ENCODE measurements around the gene WBP1.

WBP1 gene

DNA sequence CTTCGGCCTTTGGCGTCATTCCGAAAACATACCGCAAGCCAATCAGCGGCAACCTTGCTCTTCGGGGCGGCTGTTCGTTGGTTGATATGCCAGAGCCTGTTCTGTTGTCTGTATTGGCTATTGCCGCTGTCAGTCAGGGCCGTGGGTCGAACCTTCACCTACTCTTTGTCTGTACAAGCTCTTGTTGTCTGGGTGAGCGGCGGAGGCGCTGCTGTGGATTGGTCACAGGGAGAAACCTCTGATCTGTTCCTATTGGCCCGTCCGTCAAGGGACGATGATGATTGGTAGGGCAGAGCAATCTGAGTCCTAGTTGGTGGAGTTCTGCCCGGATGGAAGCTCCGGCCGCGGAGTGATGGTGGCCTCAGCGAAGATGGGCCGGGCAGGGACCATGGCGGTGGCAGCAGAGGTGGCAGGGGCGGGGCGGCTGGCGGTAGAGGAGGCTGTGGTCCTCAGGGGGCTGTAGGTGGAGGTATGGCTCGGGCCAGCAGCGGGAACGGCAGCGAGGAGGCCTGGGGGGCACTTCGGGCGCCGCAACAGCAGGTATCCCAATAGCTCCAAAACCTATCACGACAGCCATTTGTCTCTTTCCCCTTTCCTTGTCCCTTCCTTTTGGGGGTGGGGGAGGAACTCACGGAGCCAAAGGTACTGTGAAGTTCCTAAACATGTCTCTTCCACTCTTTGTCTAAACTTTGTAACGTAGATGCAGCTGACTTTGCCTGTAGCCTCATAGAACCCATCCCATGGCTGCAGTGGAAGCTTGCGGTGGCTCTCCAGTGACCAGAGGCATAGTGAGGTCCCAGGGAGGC is at the start of gene WBP1:
TSS of gene WBP1 (plus strand) at position 307 of the 806 bp plus-strand sequence. CDS start at position 472, 165 bp downstream.
- Histone ChIP-seq H3K4me3 (ENCODE audit: low read depth, low read length, poor library complexity, severe bottlenecking) (peak within 1 kb of the TSS; percentile 80), H2AFZ (ENCODE audit: low read length) (no peak within 1 kb of the TSS), H3K79me2 (ENCODE audit: insufficient read depth, low read length) (no peaks in the 10 kb centered on the region), H3K36me3 (ENCODE audit: insufficient read depth, low read length) (peaks cover 28% of the 10 kb centered on the region; the same call in 1 of the 2 replicates), H3K9ac (ENCODE audit: low read length) (peak within 1 kb of the TSS; percentile 97), H3K27ac (ENCODE audit: low read depth, low read length, poor library complexity, severe bottlenecking) (peak within 1 kb of the TSS; percentile 92), H4K20me1 (ENCODE audit: insufficient read depth, low read length) (no peaks in the 10 kb centered on the region), H3F3A (ENCODE audit: insufficient read depth, low read length) (no peaks in the 10 kb centered on the region), H3K4me2 (ENCODE audit: low read length) (peak within 1 kb of the TSS; percentile 99), H3K27me3 (ENCODE audit: insufficient read depth, low read length) (no peaks in the 10 kb centered on the region), H3K4me1 (ENCODE audit: insufficient read depth, low read length, severe bottlenecking) (peaks cover 42% of the 10 kb centered on the region), H3K9me2 (ENCODE audit: low read depth, low read length) (no peaks in the 10 kb centered on the region), H3K9me3 (ENCODE audit: low read length) (no peaks in the 10 kb centered on the region)
- TF ChIP-seq EZH2 (IDR thresholded peaks at IDR 0.05; ENCODE audit: borderline replicate concordance, low read length): no peak
- TF ChIP-seq, protein P1, sequence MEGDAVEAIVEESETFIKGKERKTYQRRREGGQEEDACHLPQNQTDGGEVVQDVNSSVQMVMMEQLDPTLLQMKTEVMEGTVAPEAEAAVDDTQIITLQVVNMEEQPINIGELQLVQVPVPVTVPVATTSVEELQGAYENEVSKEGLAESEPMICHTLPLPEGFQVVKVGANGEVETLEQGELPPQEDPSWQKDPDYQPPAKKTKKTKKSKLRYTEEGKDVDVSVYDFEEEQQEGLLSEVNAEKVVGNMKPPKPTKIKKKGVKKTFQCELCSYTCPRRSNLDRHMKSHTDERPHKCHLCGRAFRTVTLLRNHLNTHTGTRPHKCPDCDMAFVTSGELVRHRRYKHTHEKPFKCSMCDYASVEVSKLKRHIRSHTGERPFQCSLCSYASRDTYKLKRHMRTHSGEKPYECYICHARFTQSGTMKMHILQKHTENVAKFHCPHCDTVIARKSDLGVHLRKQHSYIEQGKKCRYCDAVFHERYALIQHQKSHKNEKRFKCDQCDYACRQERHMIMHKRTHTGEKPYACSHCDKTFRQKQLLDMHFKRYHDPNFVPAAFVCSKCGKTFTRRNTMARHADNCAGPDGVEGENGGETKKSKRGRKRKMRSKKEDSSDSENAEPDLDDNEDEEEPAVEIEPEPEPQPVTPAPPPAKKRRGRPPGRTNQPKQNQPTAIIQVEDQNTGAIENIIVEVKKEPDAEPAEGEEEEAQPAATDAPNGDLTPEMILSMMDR (IDR thresholded peaks at IDR 0.05; ENCODE audit: low read length): no peak

DNA sequence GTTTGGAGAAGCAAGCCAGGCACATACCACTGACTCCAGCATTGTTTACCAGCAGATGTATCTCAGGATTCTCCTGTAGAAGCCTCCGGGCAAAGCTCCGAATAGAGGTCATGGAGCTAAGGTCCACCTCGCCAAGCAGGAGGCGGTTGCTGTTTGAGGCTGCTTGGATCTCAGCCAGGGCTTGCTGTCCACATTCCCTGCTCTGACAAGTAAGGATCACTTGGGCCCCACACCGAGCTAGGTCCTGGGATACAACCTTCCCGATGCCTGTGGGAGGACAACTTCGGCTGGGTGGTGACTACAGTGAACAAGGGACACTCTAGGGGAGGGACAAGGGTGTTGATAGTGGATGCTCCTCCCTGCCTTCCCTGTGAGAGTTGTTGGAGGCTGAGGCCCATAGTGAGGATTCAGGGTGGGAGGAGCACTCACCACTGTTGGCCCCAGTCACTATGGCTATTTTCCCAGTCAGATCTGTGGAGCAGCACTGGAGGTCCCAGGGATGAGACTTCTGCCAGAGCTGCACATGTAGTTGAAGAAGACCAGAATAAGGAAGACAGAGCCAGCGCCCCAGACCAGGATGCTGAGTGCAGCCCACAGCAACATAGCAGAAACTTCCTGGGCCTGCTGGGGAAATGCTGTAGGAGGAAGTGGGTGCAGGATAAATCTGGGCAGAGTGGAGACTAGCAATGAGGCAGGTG is 45.1 kb upstream of the WBP1 start:
- no peak overlapping the region for H2AFZ ChIP-seq (ENCODE audit: low read length)
- H3K4me3 ChIP-seq (ENCODE audit: low read depth, low read length, poor library complexity, severe bottlenecking): no peak overlapping the region
- no peak overlapping the region for H3K27ac ChIP-seq (ENCODE audit: low read depth, low read length, poor library complexity, severe bottlenecking)
- no peaks in the 10 kb centered on the region for H3F3A ChIP-seq (ENCODE audit: insufficient read depth, low read length)
- no peaks in the 10 kb centered on the region for H3K79me2 ChIP-seq (ENCODE audit: insufficient read depth, low read length)
- no peak overlapping the region for H3K9ac ChIP-seq (ENCODE audit: low read length)
- peaks cover 13% of the 10 kb centered on the region; the same call in 1 of the 2 replicates for H3K27me3 ChIP-seq (ENCODE audit: insufficient read depth, low read length)
- H3K4me2 ChIP-seq (ENCODE audit: low read length): no peak overlapping the region
- no peaks in the 10 kb centered on the region for H3K9me3 ChIP-seq (ENCODE audit: low read length)
- no peak for TF ChIP-seq EZH2 (IDR thresholded peaks at IDR 0.05; ENCODE audit: borderline replicate concordance, low read length)
- TF ChIP-seq, protein P1 (IDR thresholded peaks at IDR 0.05; ENCODE audit: low read length): no peak
- no peaks in the 10 kb centered on the region for H4K20me1 ChIP-seq (ENCODE audit: insufficient read depth, low read length)
- no peaks in the 10 kb centered on the region for H3K4me1 ChIP-seq (ENCODE audit: insufficient read depth, low read length, severe bottlenecking)
- no peaks in the 10 kb centered on the region for H3K36me3 ChIP-seq (ENCODE audit: insufficient read depth, low read length)
- no peaks in the 10 kb centered on the region for H3K9me2 ChIP-seq (ENCODE audit: low read depth, low read length)

DNA sequence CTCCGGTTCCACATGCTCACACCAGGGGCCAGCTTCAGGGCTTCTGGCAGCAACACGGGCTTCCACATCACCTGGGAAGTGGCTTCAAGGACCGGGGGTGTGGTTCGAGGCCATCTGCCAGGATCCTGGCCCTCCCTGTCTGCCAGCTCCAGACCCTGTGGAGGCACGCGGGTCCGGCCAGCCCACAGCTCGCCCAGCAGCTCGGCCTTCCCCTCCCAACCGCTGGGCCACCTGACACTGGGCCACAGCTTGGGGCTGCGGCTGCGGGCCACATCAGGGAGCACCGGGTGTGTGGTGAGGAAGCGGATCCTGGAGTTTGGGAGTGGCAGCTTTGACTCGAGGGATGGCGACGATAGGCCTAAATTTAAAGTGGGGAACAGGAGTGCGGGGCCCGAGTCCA is 43.8 kb upstream of the WBP1 start:
- no peak overlapping the region for H3K27ac ChIP-seq (ENCODE audit: low read depth, low read length, poor library complexity, severe bottlenecking)
- H3K4me1 ChIP-seq (ENCODE audit: insufficient read depth, low read length, severe bottlenecking): peaks cover 4% of the 10 kb centered on the region
- no peaks in the 10 kb centered on the region for H3K36me3 ChIP-seq (ENCODE audit: insufficient read depth, low read length)
- no peaks in the 10 kb centered on the region for H3K9me2 ChIP-seq (ENCODE audit: low read depth, low read length)
- no peaks in the 10 kb centered on the region for H4K20me1 ChIP-seq (ENCODE audit: insufficient read depth, low read length)
- H3K4me3 ChIP-seq (ENCODE audit: low read depth, low read length, poor library complexity, severe bottlenecking): no peak overlapping the region
- H2AFZ ChIP-seq (ENCODE audit: low read length): no peak overlapping the region
- no peak for TF ChIP-seq EZH2 (IDR thresholded peaks at IDR 0.05; ENCODE audit: borderline replicate concordance, low read length)
- TF ChIP-seq, protein P1 (IDR thresholded peaks at IDR 0.05; ENCODE audit: low read length): no peak
- no peaks in the 10 kb centered on the region for H3K79me2 ChIP-seq (ENCODE audit: insufficient read depth, low read length)
- peak overlapping the region; percentile 17; the same call in 1 of the 2 replicates for H3K4me2 ChIP-seq (ENCODE audit: low read length)
- peaks cover 5% of the 10 kb centered on the region; the same call in 1 of the 2 replicates for H3K27me3 ChIP-seq (ENCODE audit: insufficient read depth, low read length)
- H3K9ac ChIP-seq (ENCODE audit: low read length): no peak overlapping the region
- no peaks in the 10 kb centered on the region for H3K9me3 ChIP-seq (ENCODE audit: low read length)
- H3F3A ChIP-seq (ENCODE audit: insufficient read depth, low read length): no peaks in the 10 kb centered on the region

Data from OCI-LY1 (cell line).